Duodenal mucosa (tissue), 2 donors: Measurements from ENCODE around the gene CDV3.

Source experiments
- H3K27ac ChIP-seq: one replicate; pipeline ENCODE4 v1.7.0; 2013; ENCODE audit warnings: low read depth, low read length
- H3K27me3 ChIP-seq, 2 donors: one replicate each; pipeline ENCODE4 v1.7.0; 2013; ENCODE audit warnings: low read length in 2 of 2, control low read depth in 1 of 2; ENCODE audit not compliant: insufficient read depth in 2 of 2, control insufficient read depth in 1 of 2
- H3K36me3 ChIP-seq, 2 donors: one replicate each; pipeline ENCODE4 v1.7.0; 2013; ENCODE audit warnings: low read length in 2 of 2, control low read depth in 1 of 2; ENCODE audit not compliant: insufficient read depth in 2 of 2, control insufficient read depth in 1 of 2
- H3K4me1 ChIP-seq, 2 donors: one replicate each; pipeline ENCODE4 v1.7.0; 2013; ENCODE audit warnings: low read length in 2 of 2, control low read depth in 1 of 2; ENCODE audit not compliant: insufficient read depth in 2 of 2, control insufficient read depth in 1 of 2
- H3K4me3 ChIP-seq, 2 donors: one replicate each; pipeline ENCODE4 v1.7.0; 2013; ENCODE audit warnings: low read length in 2 of 2, low read depth in 1 of 2
- H3K9ac ChIP-seq, 2 donors: one replicate each; pipeline ENCODE4 v1.7.0; 2013; ENCODE audit warnings: low read length in 2 of 2, low read depth in 1 of 2
- H3K9me3 ChIP-seq, 2 donors: one replicate each; pipeline ENCODE4 v1.7.0; 2013; ENCODE audit warnings: low read length in 2 of 2, control low read depth in 1 of 2; ENCODE audit not compliant: control insufficient read depth in 1 of 2

CDV3 gene

DNA sequence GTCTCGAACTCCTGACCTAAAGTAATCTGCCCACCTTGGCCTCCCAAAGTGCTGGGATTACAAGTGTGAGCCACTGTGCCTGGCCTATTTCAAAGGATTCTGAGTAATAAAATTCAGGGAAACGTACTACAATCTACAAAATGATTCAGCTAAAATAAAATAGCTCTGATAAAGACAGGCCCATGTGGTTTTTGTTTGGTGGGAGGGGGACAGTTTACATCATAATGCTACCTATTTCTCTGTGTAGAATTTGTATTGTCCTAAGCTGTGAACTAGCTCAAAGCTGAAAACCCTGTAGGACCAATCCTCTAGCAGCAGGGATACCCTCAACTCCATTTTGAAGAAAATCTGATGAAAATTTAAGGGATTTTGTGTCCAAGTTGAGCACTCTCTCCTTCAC lies 25.8 kb downstream of the CDV3 start:
- Histone ChIP-seq H3K27ac (no peak overlapping the region), H3K27me3 (no peaks in the 10 kb centered on the region), H3K4me1 (no peaks in the 10 kb centered on the region), H3K9me3 (no peaks in the 10 kb centered on the region), H3K36me3 (peaks cover 4 to 11% of the 10 kb centered on the region in 2 donors), H3K4me3 (no peak overlapping the region), H3K9ac (no peak overlapping the region)

DNA sequence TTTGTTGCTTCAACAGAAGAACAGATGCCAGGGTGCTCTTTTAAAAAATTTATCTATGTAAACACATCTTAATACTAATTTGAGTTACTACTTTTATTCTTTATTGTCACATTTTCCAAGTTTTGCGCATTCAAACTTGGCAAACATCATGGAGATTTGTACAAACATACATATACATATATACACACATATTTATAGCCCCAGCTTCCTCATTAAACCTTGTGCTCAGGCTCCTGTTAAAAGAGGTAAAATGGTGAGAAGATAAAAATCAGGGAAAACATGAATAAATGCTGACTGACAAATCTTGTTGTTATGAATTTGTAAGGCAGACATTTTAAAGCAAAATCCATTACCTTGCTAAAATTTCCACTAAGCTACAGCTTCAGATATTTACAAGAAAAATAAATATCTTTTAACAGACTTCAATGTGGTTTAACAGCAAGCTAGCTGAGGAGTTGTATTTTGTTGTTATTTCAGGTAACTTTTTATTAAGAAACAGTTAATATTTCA lies 27.1 kb downstream of the CDV3 start:
- H3K4me3 ChIP-seq = no peak overlapping the region
- H3K9me3 ChIP-seq = no peaks in the 10 kb centered on the region
- peaks cover 4 to 13% of the 10 kb centered on the region in 2 donors for H3K36me3 ChIP-seq
- H3K27me3 ChIP-seq = no peaks in the 10 kb centered on the region
- H3K4me1 ChIP-seq = no peaks in the 10 kb centered on the region
- no peak overlapping the region for H3K9ac ChIP-seq
- no peak overlapping the region for H3K27ac ChIP-seq

- Histone ChIP-seq H3K9me3 (no peaks in the 10 kb centered on the region), H3K27ac (no peak overlapping the region), H3K9ac (no peak overlapping the region), H3K36me3 (peaks cover 8 to 35% of the 10 kb centered on the region in 2 donors), H3K4me3 (no peak overlapping the region), H3K4me1 (no peaks in the 10 kb centered on the region), H3K27me3 (no peaks in the 10 kb centered on the region)
These were observed 32.9 kb downstream of the CDV3 start for GRCh38 chr3:133606342-133606741.

DNA sequence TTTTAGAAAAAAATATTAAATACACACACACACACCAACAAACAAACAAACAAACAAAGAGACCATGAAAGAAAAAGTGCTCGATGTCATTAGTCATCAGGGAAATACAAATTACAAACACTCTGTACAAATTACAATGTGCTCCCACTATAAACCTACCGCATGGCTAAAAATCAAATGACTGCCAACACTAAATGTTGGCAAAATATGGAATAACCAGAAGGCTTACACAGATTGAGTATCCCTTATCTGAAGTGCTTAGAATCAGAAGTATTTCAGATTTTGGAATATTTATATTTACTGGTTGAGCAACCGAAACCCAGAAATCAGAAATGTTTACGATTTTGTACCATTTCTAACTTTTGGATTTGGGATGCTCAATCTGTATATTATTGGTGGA lies 33.4 kb downstream of the CDV3 start:
- no peak overlapping the region for H3K9ac ChIP-seq
- no peaks in the 10 kb centered on the region for H3K4me1 ChIP-seq
- H3K4me3 ChIP-seq = no peak overlapping the region
- no peak overlapping the region for H3K27ac ChIP-seq
- no peaks in the 10 kb centered on the region for H3K27me3 ChIP-seq
- H3K36me3 ChIP-seq = peaks cover 8 to 35% of the 10 kb centered on the region in 2 donors
- H3K9me3 ChIP-seq = no peaks in the 10 kb centered on the region

- no peak overlapping the region for H3K9ac ChIP-seq
- no peak overlapping the region for H3K27ac ChIP-seq
- H3K27me3 ChIP-seq = no peaks in the 10 kb centered on the region
- H3K4me3 ChIP-seq = no peak overlapping the region
- H3K9me3 ChIP-seq = no peaks in the 10 kb centered on the region
- no peaks in the 10 kb centered on the region for H3K4me1 ChIP-seq
- H3K36me3 ChIP-seq = peaks cover 8 to 39% of the 10 kb centered on the region in 2 donors
These were observed 34.3 kb downstream of the CDV3 start for GRCh38 chr3:133607816-133608215.

DNA sequence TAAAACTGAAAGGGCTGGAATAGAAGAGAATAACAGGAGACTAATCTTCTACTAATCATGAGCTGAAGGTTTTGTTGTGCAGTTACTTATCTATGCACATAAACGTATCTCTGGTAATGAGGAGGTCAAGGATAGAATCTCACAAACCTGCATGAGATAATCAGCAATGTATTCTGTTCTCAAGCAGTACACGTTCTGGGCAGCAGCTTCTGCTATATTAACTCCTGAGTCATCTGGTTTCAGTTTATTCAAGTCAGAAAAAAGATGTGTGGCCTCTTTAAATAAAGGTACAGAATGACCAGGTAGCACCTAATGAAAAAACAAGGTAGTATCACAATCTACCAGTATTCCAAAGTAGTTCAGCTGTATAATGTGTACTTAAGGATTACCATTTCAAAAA lies 34.9 kb downstream of the CDV3 start:
- H3K4me1 ChIP-seq = no peaks in the 10 kb centered on the region
- H3K4me3 ChIP-seq = no peak overlapping the region
- H3K36me3 ChIP-seq = peaks cover 8 to 44% of the 10 kb centered on the region in 2 donors
- H3K9ac ChIP-seq = no peak overlapping the region
- no peaks in the 10 kb centered on the region for H3K27me3 ChIP-seq
- H3K9me3 ChIP-seq = no peaks in the 10 kb centered on the region
- no peak overlapping the region for H3K27ac ChIP-seq

DNA sequence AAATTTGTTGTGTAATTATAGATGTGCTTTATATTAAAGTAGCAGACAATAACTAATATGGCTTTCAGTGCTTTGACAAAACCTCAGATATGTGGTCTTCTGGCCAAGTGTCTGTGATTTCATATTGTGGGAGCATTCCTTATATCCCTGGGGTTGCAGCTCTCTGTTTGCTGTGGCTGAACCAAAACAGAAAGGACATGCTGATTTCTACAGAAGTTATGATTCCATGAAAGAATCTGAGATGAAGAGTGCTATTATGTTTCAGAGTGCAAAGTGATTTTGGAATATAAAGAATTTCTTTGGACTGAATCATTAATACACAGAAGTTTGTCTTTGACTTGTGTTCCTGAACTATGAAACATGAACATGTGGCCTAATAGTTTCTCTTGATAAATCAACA lies 36.5 kb downstream of the CDV3 start:
- Histone ChIP-seq H3K36me3 (peaks cover 8 to 46% of the 10 kb centered on the region in 2 donors), H3K27ac (no peak overlapping the region), H3K9me3 (no peaks in the 10 kb centered on the region), H3K9ac (no peak overlapping the region), H3K27me3 (no peaks in the 10 kb centered on the region), H3K4me3 (no peak overlapping the region), H3K4me1 (no peaks in the 10 kb centered on the region)

DNA sequence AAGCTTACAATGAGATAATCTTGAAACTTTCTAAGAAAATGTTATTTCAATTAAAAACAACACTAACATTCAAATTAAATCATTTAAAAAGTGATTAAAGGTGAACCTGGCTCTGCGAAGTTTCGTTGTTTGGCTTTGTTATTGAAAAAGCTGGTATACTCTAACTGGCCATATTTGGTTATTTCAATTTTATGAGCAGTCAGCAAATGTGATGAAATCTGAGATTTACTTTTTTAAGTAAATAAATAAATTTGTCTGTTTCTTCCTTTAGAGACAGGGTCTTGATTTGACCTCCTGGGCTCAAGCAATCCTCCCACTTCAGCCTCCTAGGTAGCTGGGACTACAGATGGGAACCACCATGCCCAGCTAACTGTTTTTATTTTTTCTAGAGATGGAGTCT lies 38.0 kb downstream of the CDV3 start:
- Histone ChIP-seq H3K9me3 (no peaks in the 10 kb centered on the region), H3K4me1 (no peaks in the 10 kb centered on the region), H3K4me3 (no peak overlapping the region), H3K36me3 (peaks cover 8 to 43% of the 10 kb centered on the region in 2 donors), H3K9ac (no peak overlapping the region), H3K27ac (no peak overlapping the region), H3K27me3 (no peaks in the 10 kb centered on the region)

- H3K4me3 ChIP-seq = no peak overlapping the region
- no peaks in the 10 kb centered on the region for H3K9me3 ChIP-seq
- H3K27ac ChIP-seq = no peak overlapping the region
- no peaks in the 10 kb centered on the region for H3K27me3 ChIP-seq
- peaks cover 18 to 34% of the 10 kb centered on the region in 2 donors for H3K36me3 ChIP-seq
- H3K4me1 ChIP-seq = no peaks in the 10 kb centered on the region
- no peak overlapping the region for H3K9ac ChIP-seq
These were observed 46.7 kb downstream of the CDV3 start for GRCh38 chr3:133620066-133620784.

GRCh38 chr3:133627789-133628188 lies 54.3 kb downstream of the CDV3 start:
- H3K4me3 ChIP-seq = no peak overlapping the region
- H3K27me3 ChIP-seq = no peaks in the 10 kb centered on the region
- peaks cover 11 to 48% of the 10 kb centered on the region in 2 donors for H3K36me3 ChIP-seq
- no peak overlapping the region for H3K9ac ChIP-seq
- H3K4me1 ChIP-seq = no peaks in the 10 kb centered on the region
- H3K27ac ChIP-seq = no peak overlapping the region
- H3K9me3 ChIP-seq = no peaks in the 10 kb centered on the region
